ENCODE results near the gene CCDC201. TPM values are rescaled to one million over a fixed set of nuclear protein-coding genes. Genes with fewer than 3 reads are reported as not detected.
"Not testable (repeated sequence)": the region's sequence is repeated elsewhere in the genome, so short reads cannot be mapped to it uniquely, and the experiment has no call there.

The CCDC201 gene
- total RNA-seq, 1 donor = not detected

GRCh38 chr7:45826550-45826949, 46.3 kb downstream of the CCDC201 start:
- DNase-seq (ENCODE audit: insufficient read length, low spot score, missing footprints); H3K27ac ChIP-seq (ENCODE audit: low read depth, low read length); H3K9me3 ChIP-seq (ENCODE audit: low read depth, low read length); H3K27me3 ChIP-seq (ENCODE audit: insufficient read depth, low read length); H2AFZ ChIP-seq (ENCODE audit: low read length); H3K4me1 ChIP-seq (ENCODE audit: insufficient read depth, low read length); H3K79me2 ChIP-seq (ENCODE audit: insufficient read depth, low read length); H3K36me3 ChIP-seq (ENCODE audit: insufficient read depth, low read length); H4K20me1 ChIP-seq (ENCODE audit: insufficient read depth, low read length); H3K4me2 ChIP-seq (ENCODE audit: insufficient read depth, low read length); H3K4me3 ChIP-seq (ENCODE audit: insufficient read depth, low read length): not testable (repeated sequence)

- H3K4me2 ChIP-seq (ENCODE audit: insufficient read depth, low read length); H3K36me3 ChIP-seq (ENCODE audit: insufficient read depth, low read length); H3K4me1 ChIP-seq (ENCODE audit: insufficient read depth, low read length); H3K27me3 ChIP-seq (ENCODE audit: insufficient read depth, low read length); DNase-seq (ENCODE audit: insufficient read length, low spot score, missing footprints); H3K27ac ChIP-seq (ENCODE audit: low read depth, low read length); H2AFZ ChIP-seq (ENCODE audit: low read length); H4K20me1 ChIP-seq (ENCODE audit: insufficient read depth, low read length); H3K4me3 ChIP-seq (ENCODE audit: insufficient read depth, low read length); H3K9me3 ChIP-seq (ENCODE audit: low read depth, low read length); H3K79me2 ChIP-seq (ENCODE audit: insufficient read depth, low read length): not testable (repeated sequence)
Measured at GRCh38 chr7:45818763-45819162, 54.1 kb downstream of the CCDC201 start.

- H2AFZ ChIP-seq (ENCODE audit: low read length); H3K36me3 ChIP-seq (ENCODE audit: insufficient read depth, low read length); H3K4me2 ChIP-seq (ENCODE audit: insufficient read depth, low read length); H3K79me2 ChIP-seq (ENCODE audit: insufficient read depth, low read length); DNase-seq (ENCODE audit: insufficient read length, low spot score, missing footprints); H3K4me3 ChIP-seq (ENCODE audit: insufficient read depth, low read length); H3K27ac ChIP-seq (ENCODE audit: low read depth, low read length); H4K20me1 ChIP-seq (ENCODE audit: insufficient read depth, low read length); H3K27me3 ChIP-seq (ENCODE audit: insufficient read depth, low read length); H3K9me3 ChIP-seq (ENCODE audit: low read depth, low read length); H3K4me1 ChIP-seq (ENCODE audit: insufficient read depth, low read length): not testable (repeated sequence)
Measured at GRCh38 chr7:45817913-45818312, 55.0 kb downstream of the CCDC201 start.

- H3K4me2 ChIP-seq (ENCODE audit: insufficient read depth, low read length); H3K4me1 ChIP-seq (ENCODE audit: insufficient read depth, low read length); H4K20me1 ChIP-seq (ENCODE audit: insufficient read depth, low read length); DNase-seq (ENCODE audit: insufficient read length, low spot score, missing footprints); H2AFZ ChIP-seq (ENCODE audit: low read length); H3K27ac ChIP-seq (ENCODE audit: low read depth, low read length); H3K9me3 ChIP-seq (ENCODE audit: low read depth, low read length); H3K36me3 ChIP-seq (ENCODE audit: insufficient read depth, low read length); H3K79me2 ChIP-seq (ENCODE audit: insufficient read depth, low read length); H3K4me3 ChIP-seq (ENCODE audit: insufficient read depth, low read length); H3K27me3 ChIP-seq (ENCODE audit: insufficient read depth, low read length): not testable (repeated sequence)
Measured at GRCh38 chr7:45817016-45817415, 55.9 kb downstream of the CCDC201 start.

- not testable (repeated sequence) for H3K27me3 ChIP-seq (ENCODE audit: insufficient read depth, low read length); H3K9me3 ChIP-seq (ENCODE audit: low read depth, low read length); H2AFZ ChIP-seq (ENCODE audit: low read length); H3K36me3 ChIP-seq (ENCODE audit: insufficient read depth, low read length); H3K27ac ChIP-seq (ENCODE audit: low read depth, low read length); H4K20me1 ChIP-seq (ENCODE audit: insufficient read depth, low read length); H3K4me2 ChIP-seq (ENCODE audit: insufficient read depth, low read length); H3K79me2 ChIP-seq (ENCODE audit: insufficient read depth, low read length); DNase-seq (ENCODE audit: insufficient read length, low spot score, missing footprints); H3K4me1 ChIP-seq (ENCODE audit: insufficient read depth, low read length); H3K4me3 ChIP-seq (ENCODE audit: insufficient read depth, low read length)
Measured at GRCh38 chr7:45814216-45815118, 58.4 kb downstream of the CCDC201 start.

GRCh38 chr7:45813771-45814170, 59.1 kb downstream of the CCDC201 start:
- not testable (repeated sequence) for H3K27me3 ChIP-seq (ENCODE audit: insufficient read depth, low read length); H3K79me2 ChIP-seq (ENCODE audit: insufficient read depth, low read length); H3K4me3 ChIP-seq (ENCODE audit: insufficient read depth, low read length); DNase-seq (ENCODE audit: insufficient read length, low spot score, missing footprints); H3K4me1 ChIP-seq (ENCODE audit: insufficient read depth, low read length); H3K9me3 ChIP-seq (ENCODE audit: low read depth, low read length); H3K36me3 ChIP-seq (ENCODE audit: insufficient read depth, low read length); H3K27ac ChIP-seq (ENCODE audit: low read depth, low read length); H3K4me2 ChIP-seq (ENCODE audit: insufficient read depth, low read length); H2AFZ ChIP-seq (ENCODE audit: low read length); H4K20me1 ChIP-seq (ENCODE audit: insufficient read depth, low read length)
